Placental epithelial cell (primary cell): ENCODE results near the gene GCHFR. TPM values are rescaled to one million over a fixed set of nuclear protein-coding genes. Genes with fewer than 3 reads are reported as not detected.

Source experiments
- small RNA-seq: library from RNA; depleted of rRNA; stranded (forward); fragments of <200 nt; gene quantifications from one replicate; pipeline ENCODE3, GENCODE V24; 2012
- total RNA-seq: library from RNA; depleted of rRNA; stranded (reverse); fragments of >200 nt; gene quantifications from 2 replicates; pipeline ENCODE4 v1.2.3, GENCODE V29; 2012

GCHFR gene
- total RNA-seq: 4.3 and 5.5 TPM in 2 replicates

DNA sequence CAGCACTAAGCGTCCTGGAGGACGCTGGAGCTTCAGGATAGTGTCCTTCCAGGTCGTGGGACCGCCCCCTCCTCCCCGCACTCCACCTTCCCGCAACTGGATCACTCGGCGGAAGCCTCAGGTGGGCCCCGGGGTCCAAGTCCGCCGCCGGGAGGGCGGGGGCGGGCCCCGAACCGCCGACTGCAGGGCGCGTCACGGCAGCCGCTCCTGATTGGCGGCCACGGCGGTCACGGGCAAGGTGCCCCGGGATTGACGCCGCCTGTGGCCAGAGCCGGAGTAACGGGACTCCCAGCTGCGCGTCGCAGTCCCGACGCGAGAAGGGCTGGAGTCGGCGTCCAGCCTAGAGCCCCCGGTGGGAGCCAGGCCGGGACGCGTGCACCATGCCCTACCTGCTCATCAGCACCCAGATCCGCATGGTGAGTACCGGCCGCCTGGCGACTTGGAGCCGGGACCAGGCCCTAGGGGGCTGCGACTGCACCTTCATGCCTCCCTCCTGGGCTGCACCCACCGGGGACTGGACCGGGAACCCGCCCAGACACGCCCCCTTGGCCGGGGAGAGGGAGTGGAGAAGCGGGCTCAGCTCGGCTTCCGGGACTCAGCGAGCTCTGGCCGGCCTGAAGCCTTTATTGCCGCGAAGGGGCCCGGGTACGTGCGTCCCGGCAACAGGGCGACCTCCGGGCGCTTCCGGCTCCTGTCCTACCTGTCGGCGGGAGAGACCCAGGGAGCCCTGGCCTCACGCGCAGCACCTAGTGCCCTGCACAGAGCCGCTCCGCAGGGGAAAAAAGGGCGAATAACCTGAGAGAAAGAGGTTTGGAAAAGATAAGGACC lies at the start of gene GCHFR:
TSS of gene GCHFR (plus strand) at position 268 of the 828 bp plus-strand sequence. CDS start at position 381, 113 bp downstream.

DNA sequence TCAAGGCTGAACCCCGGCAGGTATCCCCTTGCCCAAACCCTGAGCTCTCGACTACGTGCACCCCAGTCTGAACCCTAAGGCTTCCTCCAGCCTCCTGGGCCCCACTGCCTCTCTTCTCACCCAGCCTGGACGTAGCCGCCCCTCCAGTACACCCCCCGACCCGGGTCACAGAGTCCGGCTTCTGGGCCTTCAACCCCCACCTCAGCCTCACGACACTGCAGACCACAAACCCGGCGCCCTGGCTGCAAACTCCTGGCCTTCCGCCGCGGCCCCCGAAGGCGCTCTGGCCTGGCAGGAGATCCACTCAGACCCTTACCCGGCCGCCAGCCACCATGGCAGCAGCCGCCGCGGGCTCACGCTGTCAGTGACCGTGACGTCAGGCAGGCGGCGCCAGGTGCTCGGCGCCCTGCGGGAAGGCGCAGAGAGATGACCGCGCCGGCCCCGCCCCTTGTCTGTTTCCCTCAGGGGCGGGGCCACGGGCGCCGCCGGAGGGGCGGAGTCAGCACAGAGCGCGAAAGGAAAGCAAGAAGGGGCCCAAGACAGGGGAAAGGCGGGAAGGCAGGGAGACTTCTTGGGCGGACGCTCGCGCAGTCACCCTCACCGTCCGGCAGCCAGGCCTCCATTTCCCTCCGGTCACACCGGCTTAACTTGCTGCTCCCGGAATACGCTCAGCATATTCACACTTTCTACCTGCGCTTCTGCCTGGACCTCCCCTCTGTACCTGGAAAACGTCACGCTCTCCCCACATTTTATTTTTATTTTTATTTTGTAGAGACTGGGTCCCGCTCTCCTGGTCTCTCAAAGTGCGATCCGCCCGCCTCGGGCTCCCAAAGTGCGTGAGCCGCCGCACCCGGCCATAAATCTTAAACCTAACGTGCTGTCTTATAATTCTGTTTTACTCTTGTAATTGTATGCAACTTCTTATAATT lies 8.7 kb upstream of the GCHFR start, which contains the start of gene RMDN3:
TSS of gene RMDN3 (minus strand) at position 372 of the 929 bp plus-strand sequence. CDS start 471 bp downstream, outside the sequence.

DNA sequence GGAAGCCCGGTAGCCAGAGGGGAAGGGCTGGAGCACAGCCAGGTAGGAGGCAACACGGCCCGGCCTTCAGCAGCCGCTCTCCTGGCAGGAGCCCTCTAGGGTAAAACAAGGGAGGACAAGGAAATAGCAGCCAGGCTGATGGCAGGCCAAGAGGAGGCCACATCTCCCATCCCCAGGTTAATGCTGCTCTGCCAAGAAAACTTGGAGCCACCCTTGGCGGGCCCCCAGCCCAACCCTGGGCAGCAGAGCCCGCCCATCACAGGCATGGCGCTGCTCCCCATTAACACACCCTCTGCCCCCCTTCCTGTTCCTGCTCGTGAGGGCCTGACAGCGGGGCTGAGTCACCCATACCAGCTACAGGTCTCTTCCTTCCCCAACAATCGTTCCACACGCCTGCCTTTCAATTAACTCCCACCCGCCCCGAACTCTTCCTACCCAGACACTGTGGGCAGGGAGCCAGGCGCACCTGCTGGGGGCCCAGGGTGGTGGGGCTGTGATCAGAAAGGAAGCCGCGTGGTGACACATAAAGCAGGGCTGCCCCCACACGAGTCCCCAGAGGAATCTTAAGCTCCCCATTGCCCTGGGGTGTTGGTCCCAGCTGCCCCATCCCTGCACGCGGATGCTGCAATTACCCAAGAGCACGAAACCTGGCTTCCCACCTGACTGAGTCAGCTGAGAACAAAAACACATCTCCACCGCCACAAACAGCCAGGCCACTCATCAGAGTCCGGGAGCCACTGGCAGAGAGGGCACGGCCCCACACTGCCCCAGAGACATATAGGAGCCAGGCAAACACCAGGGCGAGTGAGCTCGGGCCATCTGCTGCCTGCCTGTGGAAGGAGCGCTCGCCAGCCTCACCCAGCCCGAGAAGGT lies 5.6 kb downstream of the GCHFR start, which contains the start of gene C15orf62:
TSS of gene C15orf62 (plus strand) at position 707 of the 873 bp plus-strand sequence. CDS start 516 bp downstream, outside the sequence.

DNA sequence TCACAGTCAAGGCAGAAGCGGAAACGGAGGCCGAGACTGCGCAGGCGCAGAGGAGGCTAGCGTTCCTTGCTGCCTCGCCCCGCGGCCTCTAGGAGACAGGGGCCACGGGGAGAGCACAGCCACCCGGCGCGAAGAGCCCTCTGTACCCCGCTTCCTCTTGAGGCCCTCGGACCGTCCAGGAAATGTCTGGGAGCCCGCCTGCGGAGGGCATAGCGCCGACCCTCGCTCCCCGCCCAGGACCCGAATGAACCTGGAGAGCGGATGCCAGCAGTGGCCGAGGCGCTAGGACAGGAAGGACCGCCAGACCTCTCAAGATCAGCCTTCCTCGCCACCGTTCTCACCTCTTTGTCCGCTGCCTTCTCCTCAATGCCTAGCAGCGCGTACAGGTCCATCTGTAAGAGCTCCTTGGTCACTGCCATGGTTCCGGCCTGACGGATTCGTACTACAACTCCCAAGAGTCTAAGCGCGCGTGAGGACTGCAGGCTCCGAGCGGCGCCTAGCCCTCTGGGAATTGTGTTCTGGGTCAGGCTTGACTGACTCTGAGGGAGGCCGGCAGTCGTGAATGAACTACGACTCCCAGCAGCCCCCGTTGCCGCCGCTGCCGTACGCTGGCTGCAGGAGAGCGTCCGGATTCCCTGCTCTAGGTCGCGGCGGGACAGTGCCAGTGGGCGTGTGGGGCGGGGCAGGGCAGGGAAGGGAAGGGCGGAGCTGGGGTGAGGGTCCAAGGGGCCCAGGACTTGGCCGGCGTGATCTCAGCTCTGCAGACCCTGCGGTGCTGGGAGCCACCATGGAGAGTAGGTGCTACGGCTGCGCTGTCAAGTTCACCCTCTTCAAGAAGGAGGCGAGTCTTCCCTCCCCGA lies 43.4 kb downstream of the GCHFR start, which contains the start of the genes DNAJC17 and ZFYVE19:
TSS of gene DNAJC17 (minus strand) at position 446 of the 860 bp plus-strand sequence. CDS start at position 419, 27 bp downstream.
TSS of gene ZFYVE19 (plus strand) at position 62 of the 860 bp plus-strand sequence. CDS start at position 563, 501 bp downstream.

Small RNAs within 50 kb of the gene (small RNA-seq; reads per million reads assigned to genes)
- not detected for gene SUMO2P15

Other genes starting within 250 kb of the GCHFR start
- gene CCDC32, start 199.0 kb upstream of the GCHFR start, total RNA-seq: 20.0 and 38.9 TPM in 2 replicates
- 9.4 and 14.6 TPM in 2 replicates for gene RPUSD2, start 194.8 kb upstream of the GCHFR start, total RNA-seq
- gene KNL1, start 169.8 kb upstream of the GCHFR start, total RNA-seq: 3.9 and 10.8 TPM in 2 replicates
- 4.3 and 4.7 TPM in 2 replicates for gene RAD51, start 68.9 kb upstream of the GCHFR start, total RNA-seq
- gene RMDN3, start 8.8 kb upstream of the GCHFR start, total RNA-seq: 13.3 and 16.1 TPM in 2 replicates
- gene C15orf62, start 5.9 kb downstream of the GCHFR start, total RNA-seq: under 0.01 and 0.33 TPM in 2 replicates
- 27.5 and 29.2 TPM in 2 replicates for gene ZFYVE19, start 43.0 kb downstream of the GCHFR start, total RNA-seq
- gene DNAJC17, start 43.4 kb downstream of the GCHFR start, total RNA-seq: 20.0 and 23.9 TPM in 2 replicates
- not detected in 2 replicates for gene PPP1R14D, start 64.6 kb downstream of the GCHFR start, total RNA-seq
- 122 and 190 TPM in 2 replicates for gene SPINT1, start 80.0 kb downstream of the GCHFR start, total RNA-seq
- gene RHOV, start 110.2 kb downstream of the GCHFR start, total RNA-seq: 0.33 TPM in 1 of 2 replicates, not detected in the other
- 24.3 and 38.9 TPM in 2 replicates for gene VPS18, start 130.4 kb downstream of the GCHFR start, total RNA-seq
- gene DLL4, start 165.3 kb downstream of the GCHFR start, total RNA-seq: 0.22 TPM in 1 of 2 replicates, not detected in the other
- 3.9 and 27.5 TPM in 2 replicates for gene CHAC1, start 189.4 kb downstream of the GCHFR start, total RNA-seq